Measurements from ENCODE around the gene PCDH9. TPM values are rescaled to one million over a fixed set of nuclear protein-coding genes. Genes with fewer than 3 reads are reported as not detected.

PCDH9 gene
- total and polyA plus RNA-seq, 5 donors, result 5.1 to 30.0 (median 27.8) TPM

DNA sequence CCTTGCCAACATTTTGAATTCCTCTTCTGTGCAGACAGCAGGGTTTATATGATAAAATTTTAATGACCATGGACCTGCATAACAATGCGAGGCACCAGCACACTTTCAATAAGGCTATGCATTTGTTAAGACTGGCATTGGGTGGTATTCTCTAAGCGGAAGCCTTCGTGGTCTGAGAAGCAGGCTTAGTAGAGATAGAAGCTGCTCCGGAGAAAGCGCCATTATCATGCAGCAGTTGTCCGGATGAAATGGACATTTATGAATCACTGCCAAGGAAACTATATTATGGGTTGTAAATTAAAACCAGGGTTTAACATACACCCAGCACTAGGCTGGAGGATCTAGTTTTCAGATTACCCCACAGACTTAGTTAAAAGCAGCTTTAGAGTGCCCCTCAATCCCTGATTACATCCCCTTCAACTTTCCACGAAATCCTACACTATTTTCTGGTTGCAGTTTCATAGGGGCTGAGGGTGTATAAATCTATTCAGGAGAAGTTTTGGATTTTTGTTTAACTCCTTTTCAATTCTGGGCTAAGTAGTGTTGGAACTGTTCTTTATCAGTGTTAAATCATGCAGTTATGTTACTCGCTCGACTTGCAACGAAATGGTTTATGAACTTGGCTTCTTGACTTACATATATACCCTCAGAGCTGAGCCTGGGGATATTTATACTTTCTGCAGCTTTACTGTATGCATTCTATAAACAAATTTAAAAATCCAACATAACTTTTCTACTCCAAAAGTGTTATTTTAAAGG is 193.3 kb downstream of the PCDH9 start:
- no peak overlapping the region for H3K27ac ChIP-seq (ENCODE audit: low read length)
- ATAC-seq, result no peak
- peak overlapping the region; percentile 20 for H3K4me3 ChIP-seq (ENCODE audit: low read length)
- H3K4me1 ChIP-seq (ENCODE audit: control insufficient read depth, insufficient read depth, low read length), result no peaks in the 10 kb centered on the region
- no peak for DNase-seq
- intact Hi-C loops (cut with DNase I), result no loop called here
- 73% methylated on average over 10 of the region's 10 CpGs for WGBS
- no peaks in the 10 kb centered on the region for H3K27me3 ChIP-seq (ENCODE audit: control insufficient read depth, insufficient read depth)
- H3K9me3 ChIP-seq (ENCODE audit: control insufficient read depth, low read length), result no peaks in the 10 kb centered on the region

DNA sequence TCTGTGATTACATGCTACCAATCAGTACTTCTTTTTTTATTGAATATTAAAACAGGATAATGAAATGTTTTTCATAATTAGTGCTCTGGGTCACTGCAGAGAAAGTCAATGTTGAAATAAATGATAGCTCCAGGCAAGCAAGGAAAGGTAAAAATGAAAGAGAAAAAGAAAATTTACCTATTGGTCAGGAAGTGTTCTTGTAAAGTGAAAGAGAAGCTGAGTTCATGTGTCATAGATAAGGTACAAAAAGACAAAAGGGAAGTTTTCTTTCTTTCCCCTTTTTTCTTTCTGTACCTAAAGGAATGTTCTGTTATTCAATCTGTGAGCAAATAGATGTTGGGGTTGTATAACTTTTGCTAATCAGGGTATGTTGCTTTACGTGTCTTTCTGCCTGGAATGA is 197.0 kb downstream of the PCDH9 start:
- intact Hi-C loops (cut with DNase I), result no loop called here
- H3K9me3 ChIP-seq (ENCODE audit: control insufficient read depth, low read length), result no peaks in the 10 kb centered on the region
- no peak overlapping the region for H3K27ac ChIP-seq (ENCODE audit: low read length)
- DNase-seq, result no peak
- no peak overlapping the region for H3K4me3 ChIP-seq (ENCODE audit: low read length)
- WGBS, result 85% methylated on average over 1 of the region's 1 CpG
- H3K4me1 ChIP-seq (ENCODE audit: control insufficient read depth, insufficient read depth, low read length), result no peaks in the 10 kb centered on the region
- H3K27me3 ChIP-seq (ENCODE audit: control insufficient read depth, insufficient read depth), result no peaks in the 10 kb centered on the region
- ATAC-seq, result no peak

- WGBS, result 57% methylated on average over 4 of the region's 4 CpGs
- DNase-seq (no peak), ATAC-seq (no peak)
- no peaks in the 10 kb centered on the region for H3K9me3 ChIP-seq (ENCODE audit: control insufficient read depth, low read length)
- no peaks in the 10 kb centered on the region for H3K27me3 ChIP-seq (ENCODE audit: control insufficient read depth, insufficient read depth)
- no peaks in the 10 kb centered on the region for H3K4me1 ChIP-seq (ENCODE audit: control insufficient read depth, insufficient read depth, low read length)
- no peak overlapping the region for H3K27ac ChIP-seq (ENCODE audit: low read length)
- no peak overlapping the region for H3K4me3 ChIP-seq (ENCODE audit: low read length)
- intact Hi-C loops (cut with DNase I), result no loop called here
Measured at GRCh38 chr13:67023130-67023876, 206.8 kb downstream of the PCDH9 start.

GRCh38 chr13:67018775-67019174 is 211.4 kb downstream of the PCDH9 start:
- WGBS, result 91% methylated on average over 3 of the region's 3 CpGs
- DNase-seq, result no peak

GRCh38 chr13:67017276-67017675 is 212.9 kb downstream of the PCDH9 start:
- no peak for ATAC-seq
- 93% methylated on average over 2 of the region's 2 CpGs for WGBS
- Histone ChIP-seq H3K9me3 (ENCODE audit: control insufficient read depth, low read length) (no peaks in the 10 kb centered on the region), H3K4me3 (ENCODE audit: low read length) (no peak overlapping the region), H3K27ac (ENCODE audit: low read length) (no peak overlapping the region), H3K27me3 (ENCODE audit: control insufficient read depth, insufficient read depth) (no peaks in the 10 kb centered on the region), H3K4me1 (ENCODE audit: control insufficient read depth, insufficient read depth, low read length) (no peaks in the 10 kb centered on the region)
- intact Hi-C loops (cut with DNase I), result no loop called here
- no peak for DNase-seq

More at GRCh38 chr13:67018775-67019174, 211.4 kb downstream of the PCDH9 start:
- no peaks in the 10 kb centered on the region for H3K4me1 ChIP-seq (ENCODE audit: control insufficient read depth, insufficient read depth, low read length)
- no peak overlapping the region for H3K4me3 ChIP-seq (ENCODE audit: low read length)
- intact Hi-C loops (cut with DNase I), result no loop called here
- no peak overlapping the region for H3K27ac ChIP-seq (ENCODE audit: low read length)
- H3K9me3 ChIP-seq (ENCODE audit: control insufficient read depth, low read length), result no peaks in the 10 kb centered on the region
- no peak for ATAC-seq
- H3K27me3 ChIP-seq (ENCODE audit: control insufficient read depth, insufficient read depth), result no peaks in the 10 kb centered on the region

- ATAC-seq (no peak), DNase-seq (no peak)
- Histone ChIP-seq H3K4me1 (ENCODE audit: control insufficient read depth, insufficient read depth, low read length) (no peaks in the 10 kb centered on the region), H3K27ac (ENCODE audit: low read length) (no peak overlapping the region), H3K9me3 (ENCODE audit: control insufficient read depth, low read length) (no peaks in the 10 kb centered on the region), H3K4me3 (ENCODE audit: low read length) (no peak overlapping the region), H3K27me3 (ENCODE audit: control insufficient read depth, insufficient read depth) (no peaks in the 10 kb centered on the region)
- 83% methylated on average over 2 of the region's 2 CpGs for WGBS
- intact Hi-C loops (cut with DNase I), result no loop called here
Measured at GRCh38 chr13:67015976-67016600, 214.0 kb downstream of the PCDH9 start.

- intact Hi-C loops (cut with DNase I), result no loop called here
- no peak overlapping the region for H3K27ac ChIP-seq (ENCODE audit: low read length)
- no peaks in the 10 kb centered on the region for H3K4me1 ChIP-seq (ENCODE audit: control insufficient read depth, insufficient read depth, low read length)
- WGBS, result 98% methylated on average over 1 of the region's 1 CpG
- ATAC-seq (no peak), DNase-seq (no peak)
- H3K4me3 ChIP-seq (ENCODE audit: low read length), result no peak overlapping the region
- H3K27me3 ChIP-seq (ENCODE audit: control insufficient read depth, insufficient read depth), result no peaks in the 10 kb centered on the region
- H3K9me3 ChIP-seq (ENCODE audit: control insufficient read depth, low read length), result no peaks in the 10 kb centered on the region
Measured at GRCh38 chr13:67014399-67014798, 215.7 kb downstream of the PCDH9 start.

GRCh38 chr13:67013709-67014108 is 216.4 kb downstream of the PCDH9 start:
- no peak for ATAC-seq
- no peak overlapping the region for H3K4me3 ChIP-seq (ENCODE audit: low read length)
- no peaks in the 10 kb centered on the region for H3K4me1 ChIP-seq (ENCODE audit: control insufficient read depth, insufficient read depth, low read length)
- WGBS, result 78% methylated on average over 2 of the region's 2 CpGs
- intact Hi-C loops (cut with DNase I), result no loop called here
- H3K27ac ChIP-seq (ENCODE audit: low read length), result no peak overlapping the region
- no peak for DNase-seq
- H3K9me3 ChIP-seq (ENCODE audit: control insufficient read depth, low read length), result no peaks in the 10 kb centered on the region
- H3K27me3 ChIP-seq (ENCODE audit: control insufficient read depth, insufficient read depth), result no peaks in the 10 kb centered on the region

- Histone ChIP-seq H3K27me3 (ENCODE audit: control insufficient read depth, insufficient read depth) (no peaks in the 10 kb centered on the region), H3K4me3 (ENCODE audit: low read length) (no peak overlapping the region), H3K9me3 (ENCODE audit: control insufficient read depth, low read length) (no peaks in the 10 kb centered on the region), H3K27ac (ENCODE audit: low read length) (no peak overlapping the region), H3K4me1 (ENCODE audit: control insufficient read depth, insufficient read depth, low read length) (no peaks in the 10 kb centered on the region)
- 93% methylated on average over 1 of the region's 1 CpG for WGBS
- intact Hi-C loops (cut with DNase I), result no loop called here
- DNase-seq (no peak), ATAC-seq (no peak)
Measured at GRCh38 chr13:67008075-67008668, 222.0 kb downstream of the PCDH9 start.

DNA sequence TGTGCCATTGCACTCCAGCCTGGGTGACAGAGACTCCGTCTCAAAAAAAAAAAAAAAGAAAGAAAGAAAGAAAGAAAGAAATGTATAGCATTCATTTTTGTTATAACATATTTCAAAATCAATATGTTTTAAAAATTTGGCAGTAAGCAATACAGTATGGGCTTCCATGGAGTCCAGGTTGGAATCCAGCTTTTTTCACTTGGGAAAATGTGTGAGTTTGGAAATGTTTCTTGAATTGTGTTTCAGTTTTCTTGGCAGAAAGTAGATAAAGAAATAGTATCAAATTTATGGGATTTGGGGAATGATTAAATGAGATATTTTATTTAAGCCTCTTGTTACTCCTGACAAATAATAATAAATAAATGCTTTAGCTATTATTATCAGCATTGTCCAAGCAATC is 225.6 kb downstream of the PCDH9 start:
- WGBS, result 100% methylated on average over 1 of the region's 1 CpG
- Histone ChIP-seq H3K27me3 (ENCODE audit: control insufficient read depth, insufficient read depth) (no peaks in the 10 kb centered on the region), H3K4me3 (ENCODE audit: low read length) (no peak overlapping the region), H3K4me1 (ENCODE audit: control insufficient read depth, insufficient read depth, low read length) (no peaks in the 10 kb centered on the region), H3K9me3 (ENCODE audit: control insufficient read depth, low read length) (no peaks in the 10 kb centered on the region), H3K27ac (ENCODE audit: low read length) (no peak overlapping the region)
- intact Hi-C loops (cut with DNase I), result no loop called here
- ATAC-seq (no peak), DNase-seq (no peak)

DNA sequence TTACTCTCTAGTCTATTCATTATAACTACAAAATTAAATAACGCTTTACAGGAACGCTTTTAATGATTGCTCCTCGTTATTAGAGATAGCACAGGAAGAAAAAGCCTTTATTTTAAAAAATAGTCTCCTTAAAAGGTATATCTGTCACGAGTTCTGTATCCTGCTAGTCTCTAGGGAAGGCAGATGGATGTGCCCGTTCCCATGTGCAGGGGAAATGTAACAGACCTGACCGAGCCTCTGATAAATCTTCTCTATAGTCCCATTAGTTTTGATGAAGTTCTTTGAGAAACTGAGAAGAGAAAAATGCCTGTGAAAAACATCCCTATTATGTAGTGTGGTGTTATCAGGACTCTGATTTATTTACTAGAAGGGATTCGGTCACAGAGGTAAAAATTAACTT is 226.4 kb downstream of the PCDH9 start:
- ATAC-seq (no peak), DNase-seq (no peak)
- Histone ChIP-seq H3K27ac (ENCODE audit: low read length) (no peak overlapping the region), H3K4me3 (ENCODE audit: low read length) (no peak overlapping the region), H3K4me1 (ENCODE audit: control insufficient read depth, insufficient read depth, low read length) (no peaks in the 10 kb centered on the region), H3K9me3 (ENCODE audit: control insufficient read depth, low read length) (no peaks in the 10 kb centered on the region), H3K27me3 (ENCODE audit: control insufficient read depth, insufficient read depth) (no peaks in the 10 kb centered on the region)
- 63% methylated on average over 7 of the region's 7 CpGs for WGBS
- intact Hi-C loops (cut with DNase I), result no loop called here
